Stimulated activated naive B cell treated with anti-CD40 and anti-IgM and Interleukin-4, amounts not matched to agents 10 μg/mL and 1 μg/mL and 100 μg/mL, for 72 hours (primary cell): ENCODE measurements around the gene TOX3.

Experiments used
- ATAC-seq, 2 donors: fragments of 150-1000 bp; cut with Tn5 transposase; replicated peaks; 2 replicates each; pipeline ENCODE4 v1.10.0; 2021; ENCODE audit warnings: moderate library complexity in 1 of 2
- DNase-seq: peaks from one replicate; pipeline ENCODE4 v3.0.0; 2021
- H3K27ac Mint-ChIP-seq: one replicate; pipeline ENCODE4 v1.8.0; 2022; ENCODE audit warnings: mild to moderate bottlenecking, mixed read lengths
- H3K27me3 Mint-ChIP-seq, 2 donors: one replicate each; pipeline ENCODE4 v1.8.0; 2022; ENCODE audit warnings: mixed read lengths in 2 of 2
- H3K36me3 Mint-ChIP-seq, 2 donors: one replicate each; pipeline ENCODE4 v1.8.0; 2022; ENCODE audit warnings: mixed read lengths in 2 of 2, mild to moderate bottlenecking in 1 of 2
- H3K4me1 Mint-ChIP-seq, 2 donors: one replicate each; pipeline ENCODE4 v1.8.0; 2022; ENCODE audit warnings: mixed read lengths in 2 of 2, mild to moderate bottlenecking in 1 of 2
- H3K4me3 Mint-ChIP-seq, 2 donors: one replicate each; pipeline ENCODE4 v1.8.0; 2022; ENCODE audit warnings: mild to moderate bottlenecking in 2 of 2, mixed read lengths in 2 of 2, moderate library complexity in 1 of 2
- H3K9me3 Mint-ChIP-seq, 2 donors: one replicate each; pipeline ENCODE4 v1.8.0; 2022; ENCODE audit warnings: mixed read lengths in 2 of 2, mild to moderate bottlenecking in 1 of 2

The TOX3 gene

GRCh38 chr16:52498328-52499059 lies 48.4 kb downstream of the TOX3 start:
- ATAC-seq = no peak
- no peaks in the 10 kb centered on the region for H3K36me3 Mint-ChIP-seq
- H3K9me3 Mint-ChIP-seq = no peaks in the 10 kb centered on the region
- no peak for DNase-seq
- H3K27me3 Mint-ChIP-seq = no peaks in the 10 kb centered on the region
- no peak overlapping the region for H3K4me3 Mint-ChIP-seq
- H3K4me1 Mint-ChIP-seq = no peaks in the 10 kb centered on the region
- no peak overlapping the region for H3K27ac Mint-ChIP-seq

GRCh38 chr16:52497067-52497816 lies 49.7 kb downstream of the TOX3 start:
- no peak for DNase-seq
- H3K4me3 Mint-ChIP-seq = no peak overlapping the region
- no peak for ATAC-seq
- no peaks in the 10 kb centered on the region for H3K36me3 Mint-ChIP-seq
- no peaks in the 10 kb centered on the region for H3K27me3 Mint-ChIP-seq
- no peak overlapping the region for H3K27ac Mint-ChIP-seq
- H3K9me3 Mint-ChIP-seq = no peaks in the 10 kb centered on the region
- H3K4me1 Mint-ChIP-seq = no peaks in the 10 kb centered on the region

GRCh38 chr16:52496051-52496876 lies 50.7 kb downstream of the TOX3 start:
- Mint-ChIP-seq H3K4me1 (no peaks in the 10 kb centered on the region), H3K27me3 (no peaks in the 10 kb centered on the region), H3K36me3 (no peaks in the 10 kb centered on the region), H3K27ac (no peak overlapping the region), H3K4me3 (no peak overlapping the region), H3K9me3 (no peaks in the 10 kb centered on the region)
- no peak for ATAC-seq
- no peak for DNase-seq

GRCh38 chr16:52494621-52495020 lies 52.3 kb downstream of the TOX3 start:
- H3K27me3 Mint-ChIP-seq = no peaks in the 10 kb centered on the region
- H3K9me3 Mint-ChIP-seq = peaks cover 0 to 3% of the 10 kb centered on the region in 2 donors
- no peak overlapping the region for H3K27ac Mint-ChIP-seq
- H3K4me1 Mint-ChIP-seq = no peaks in the 10 kb centered on the region
- ATAC-seq (no peak), DNase-seq (no peak)
- H3K36me3 Mint-ChIP-seq = no peaks in the 10 kb centered on the region
- no peak overlapping the region for H3K4me3 Mint-ChIP-seq

GRCh38 chr16:52494145-52494544 lies 52.8 kb downstream of the TOX3 start:
- no peaks in the 10 kb centered on the region for H3K4me1 Mint-ChIP-seq
- H3K36me3 Mint-ChIP-seq = no peaks in the 10 kb centered on the region
- no peak overlapping the region for H3K4me3 Mint-ChIP-seq
- ATAC-seq (no peak), DNase-seq (no peak)
- H3K27ac Mint-ChIP-seq = no peak overlapping the region
- H3K9me3 Mint-ChIP-seq = peaks cover 0 to 3% of the 10 kb centered on the region in 2 donors
- H3K27me3 Mint-ChIP-seq = no peaks in the 10 kb centered on the region

GRCh38 chr16:52492789-52493357 lies 54.1 kb downstream of the TOX3 start:
- H3K27ac Mint-ChIP-seq = no peak overlapping the region
- H3K36me3 Mint-ChIP-seq = no peaks in the 10 kb centered on the region
- no peak overlapping the region for H3K4me3 Mint-ChIP-seq
- H3K27me3 Mint-ChIP-seq = no peaks in the 10 kb centered on the region
- H3K4me1 Mint-ChIP-seq = no peaks in the 10 kb centered on the region
- no peak for ATAC-seq
- no peak for DNase-seq
- peaks cover 0 to 3% of the 10 kb centered on the region in 2 donors for H3K9me3 Mint-ChIP-seq

GRCh38 chr16:52491216-52491615 lies 55.7 kb downstream of the TOX3 start:
- Mint-ChIP-seq H3K27me3 (no peaks in the 10 kb centered on the region), H3K4me3 (no peak overlapping the region), H3K9me3 (peaks cover 0 to 3% of the 10 kb centered on the region in 2 donors), H3K4me1 (no peaks in the 10 kb centered on the region), H3K27ac (no peak overlapping the region), H3K36me3 (no peaks in the 10 kb centered on the region)
- ATAC-seq = no peak
- DNase-seq = no peak

GRCh38 chr16:52489894-52490293 lies 57.0 kb downstream of the TOX3 start:
- no peak overlapping the region for H3K4me3 Mint-ChIP-seq
- peak in 1 of 2 donors; percentile 23 for ATAC-seq
- H3K9me3 Mint-ChIP-seq = peaks cover 0 to 3% of the 10 kb centered on the region in 2 donors

GRCh38 chr16:52488837-52489289 lies 58.1 kb downstream of the TOX3 start:
- no peak overlapping the region for H3K27ac Mint-ChIP-seq
- no peaks in the 10 kb centered on the region for H3K4me1 Mint-ChIP-seq
- H3K36me3 Mint-ChIP-seq = no peaks in the 10 kb centered on the region
- no peaks in the 10 kb centered on the region for H3K27me3 Mint-ChIP-seq
- no peak overlapping the region for H3K4me3 Mint-ChIP-seq
- no peak for DNase-seq
- ATAC-seq = no peak
- H3K9me3 Mint-ChIP-seq = peaks cover 0 to 3% of the 10 kb centered on the region in 2 donors

More at GRCh38 chr16:52489894-52490293, 57.0 kb downstream of the TOX3 start:
- Mint-ChIP-seq H3K27me3 (no peaks in the 10 kb centered on the region), H3K36me3 (no peaks in the 10 kb centered on the region), H3K27ac (no peak overlapping the region), H3K4me1 (no peaks in the 10 kb centered on the region)
- no peak for DNase-seq

GRCh38 chr16:52487849-52488457 lies 59.0 kb downstream of the TOX3 start:
- no peaks in the 10 kb centered on the region for H3K27me3 Mint-ChIP-seq
- no peak for DNase-seq
- H3K9me3 Mint-ChIP-seq = peaks cover 0 to 3% of the 10 kb centered on the region in 2 donors
- H3K4me1 Mint-ChIP-seq = no peaks in the 10 kb centered on the region
- H3K27ac Mint-ChIP-seq = no peak overlapping the region
- ATAC-seq = no peak
- H3K4me3 Mint-ChIP-seq = no peak overlapping the region
- H3K36me3 Mint-ChIP-seq = no peaks in the 10 kb centered on the region

GRCh38 chr16:52480237-52480636 lies 66.7 kb downstream of the TOX3 start:
- ATAC-seq = no peak
- Mint-ChIP-seq H3K27me3 (no peaks in the 10 kb centered on the region), H3K9me3 (peaks cover 0 to 3% of the 10 kb centered on the region in 2 donors), H3K27ac (no peak overlapping the region), H3K4me1 (no peaks in the 10 kb centered on the region), H3K4me3 (no peak overlapping the region), H3K36me3 (no peaks in the 10 kb centered on the region)
- no peak for DNase-seq

GRCh38 chr16:52476111-52476510 lies 70.8 kb downstream of the TOX3 start:
- peaks cover 7 to 15% of the 10 kb centered on the region in 2 donors for H3K9me3 Mint-ChIP-seq
- H3K36me3 Mint-ChIP-seq = no peaks in the 10 kb centered on the region
- H3K27me3 Mint-ChIP-seq = no peaks in the 10 kb centered on the region
- no peak overlapping the region for H3K27ac Mint-ChIP-seq
- no peaks in the 10 kb centered on the region for H3K4me1 Mint-ChIP-seq
- H3K4me3 Mint-ChIP-seq = no peak overlapping the region
- ATAC-seq (no peak), DNase-seq (no peak)

GRCh38 chr16:52474679-52475078 lies 72.3 kb downstream of the TOX3 start:
- ATAC-seq (no peak), DNase-seq (no peak)
- Mint-ChIP-seq H3K4me3 (no peak overlapping the region), H3K36me3 (no peaks in the 10 kb centered on the region), H3K27me3 (no peaks in the 10 kb centered on the region), H3K27ac (no peak overlapping the region), H3K9me3 (peaks cover 7 to 15% of the 10 kb centered on the region in 2 donors), H3K4me1 (no peaks in the 10 kb centered on the region)

GRCh38 chr16:52473096-52473495 lies 73.8 kb downstream of the TOX3 start:
- H3K4me3 Mint-ChIP-seq = no peak overlapping the region
- no peaks in the 10 kb centered on the region for H3K36me3 Mint-ChIP-seq
- no peak for ATAC-seq
- DNase-seq = no peak
- H3K27ac Mint-ChIP-seq = no peak overlapping the region
- peaks cover 4 to 15% of the 10 kb centered on the region in 2 donors for H3K9me3 Mint-ChIP-seq
- H3K4me1 Mint-ChIP-seq = no peaks in the 10 kb centered on the region
- H3K27me3 Mint-ChIP-seq = no peaks in the 10 kb centered on the region
